AG20443 (cell line): Measurements from ENCODE around the gene HTR7.

Experiments
- DNase-seq: peaks from one replicate; pipeline ENCODE4 v3.0.0; 2012; ENCODE audit warnings: low spot score, mixed read lengths

Gene HTR7

GRCh38 chr10:90804354-90804753, 53.5 kb downstream of the HTR7 start:
- DNase-seq = no peak

- DNase-seq = no peak
These were observed 56.2 kb downstream of the HTR7 start for GRCh38 chr10:90801608-90802007.

GRCh38 chr10:90800232-90800796, 57.5 kb downstream of the HTR7 start:
- no peak for DNase-seq

GRCh38 chr10:90799172-90799571, 58.7 kb downstream of the HTR7 start:
- no peak for DNase-seq

- DNase-seq = no peak
These were observed 59.4 kb downstream of the HTR7 start for GRCh38 chr10:90798482-90798881.

GRCh38 chr10:90790422-90790821, 67.4 kb downstream of the HTR7 start:
- no peak for DNase-seq

GRCh38 chr10:90788968-90789367, 68.9 kb downstream of the HTR7 start:
- DNase-seq = no peak

- no peak for DNase-seq
These were observed 69.7 kb downstream of the HTR7 start for GRCh38 chr10:90788199-90788491.

GRCh38 chr10:90787393-90788198, 70.2 kb downstream of the HTR7 start:
- DNase-seq = peak; percentile 64

GRCh38 chr10:90785782-90786181, 72.1 kb downstream of the HTR7 start:
- no peak for DNase-seq

- DNase-seq = no peak
These were observed 73.1 kb downstream of the HTR7 start for GRCh38 chr10:90784771-90785170.

GRCh38 chr10:90780488-90780887, 77.4 kb downstream of the HTR7 start:
- DNase-seq = no peak

- no peak for DNase-seq
These were observed 78.3 kb downstream of the HTR7 start for GRCh38 chr10:90779548-90779947.

GRCh38 chr10:90777621-90778020, 80.2 kb downstream of the HTR7 start:
- DNase-seq = no peak

GRCh38 chr10:90775351-90776028, 82.3 kb downstream of the HTR7 start:
- DNase-seq = peak; percentile 55

- no peak for DNase-seq
These were observed 87.6 kb downstream of the HTR7 start for GRCh38 chr10:90769946-90770841.

- peak; percentile 57 for DNase-seq
These were observed 106.5 kb downstream of the HTR7 start for GRCh38 chr10:90751107-90751997.

- no peak for DNase-seq
These were observed 111.0 kb downstream of the HTR7 start for GRCh38 chr10:90746829-90747228.

- DNase-seq = no peak
These were observed 112.3 kb downstream of the HTR7 start for GRCh38 chr10:90745565-90745964.

- no peak for DNase-seq
These were observed 114.5 kb downstream of the HTR7 start for GRCh38 chr10:90743291-90743690.

GRCh38 chr10:90741926-90742565, 115.8 kb downstream of the HTR7 start:
- peak; percentile 21 for DNase-seq
